ENCODE measurements around the gene ITPR1. TPM values are rescaled to one million over a fixed set of nuclear protein-coding genes. Genes with fewer than 3 reads are reported as not detected.

Gene ITPR1
- total and polyA plus RNA-seq, 8 donors = 34.8 to 57.3 (median 42.0) TPM

DNA sequence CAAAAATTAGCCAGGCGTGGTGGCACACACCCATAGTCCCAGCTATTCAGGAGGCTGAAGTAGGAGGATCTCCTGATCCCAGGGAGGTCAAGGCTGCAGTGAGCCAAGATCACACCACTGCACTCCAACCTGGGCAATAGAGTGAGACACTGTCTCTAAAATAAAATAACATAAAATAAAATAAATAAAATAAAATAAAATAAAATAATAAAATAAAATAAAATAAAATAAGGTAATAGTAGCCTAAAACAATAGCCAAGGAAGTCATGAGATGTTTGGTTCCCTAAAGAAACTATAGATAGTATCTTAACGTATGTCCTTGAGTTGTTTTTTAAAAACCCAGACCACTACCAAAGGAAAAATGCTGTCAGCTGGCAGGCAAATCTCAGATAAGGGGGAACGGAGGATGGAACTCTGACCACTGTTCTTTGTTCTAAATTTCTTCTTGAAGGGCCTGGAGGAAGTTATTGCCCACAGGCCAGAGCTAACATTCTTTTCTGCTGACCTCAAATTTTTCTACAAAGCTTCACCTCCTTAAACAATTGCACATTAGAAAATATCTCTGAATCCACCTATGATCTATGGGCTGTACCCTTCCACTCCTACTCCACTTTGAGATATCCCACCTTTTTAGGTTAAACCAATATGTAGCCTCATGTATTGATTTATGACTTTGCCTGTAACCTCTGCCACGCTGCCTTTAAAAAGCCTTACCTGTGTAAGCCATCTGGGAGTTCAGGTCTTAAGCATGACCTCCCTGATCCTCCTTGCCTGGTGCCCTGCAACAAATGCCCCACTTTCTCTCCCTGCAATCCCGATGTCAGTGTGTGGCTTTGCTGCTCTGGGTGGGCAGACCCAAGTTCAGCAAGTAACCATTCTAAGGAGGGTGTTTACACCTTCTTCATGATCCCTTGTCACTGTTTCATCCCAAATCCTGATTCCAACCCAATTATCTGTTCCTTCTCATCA, 359.9 kb downstream of the ITPR1 start:
- DNase-seq = no peak
- H3K36me3 ChIP-seq = no peaks in the 10 kb centered on the region
- no peaks in the 10 kb centered on the region for H3K27me3 ChIP-seq
- intact Hi-C loops (cut with DNase I) = no loop called here
- ATAC-seq = no peak
- H3K27ac ChIP-seq = no peak overlapping the region
- no peak overlapping the region for H3K4me3 ChIP-seq
- TF ChIP-seq, protein P1, sequence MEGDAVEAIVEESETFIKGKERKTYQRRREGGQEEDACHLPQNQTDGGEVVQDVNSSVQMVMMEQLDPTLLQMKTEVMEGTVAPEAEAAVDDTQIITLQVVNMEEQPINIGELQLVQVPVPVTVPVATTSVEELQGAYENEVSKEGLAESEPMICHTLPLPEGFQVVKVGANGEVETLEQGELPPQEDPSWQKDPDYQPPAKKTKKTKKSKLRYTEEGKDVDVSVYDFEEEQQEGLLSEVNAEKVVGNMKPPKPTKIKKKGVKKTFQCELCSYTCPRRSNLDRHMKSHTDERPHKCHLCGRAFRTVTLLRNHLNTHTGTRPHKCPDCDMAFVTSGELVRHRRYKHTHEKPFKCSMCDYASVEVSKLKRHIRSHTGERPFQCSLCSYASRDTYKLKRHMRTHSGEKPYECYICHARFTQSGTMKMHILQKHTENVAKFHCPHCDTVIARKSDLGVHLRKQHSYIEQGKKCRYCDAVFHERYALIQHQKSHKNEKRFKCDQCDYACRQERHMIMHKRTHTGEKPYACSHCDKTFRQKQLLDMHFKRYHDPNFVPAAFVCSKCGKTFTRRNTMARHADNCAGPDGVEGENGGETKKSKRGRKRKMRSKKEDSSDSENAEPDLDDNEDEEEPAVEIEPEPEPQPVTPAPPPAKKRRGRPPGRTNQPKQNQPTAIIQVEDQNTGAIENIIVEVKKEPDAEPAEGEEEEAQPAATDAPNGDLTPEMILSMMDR (IDR thresholded peaks at IDR 0.05) = no peak
- H3K9me3 ChIP-seq = no peaks in the 10 kb centered on the region
- peaks cover 0 to 7% of the 10 kb centered on the region in 2 donors for H3K4me1 ChIP-seq

DNA sequence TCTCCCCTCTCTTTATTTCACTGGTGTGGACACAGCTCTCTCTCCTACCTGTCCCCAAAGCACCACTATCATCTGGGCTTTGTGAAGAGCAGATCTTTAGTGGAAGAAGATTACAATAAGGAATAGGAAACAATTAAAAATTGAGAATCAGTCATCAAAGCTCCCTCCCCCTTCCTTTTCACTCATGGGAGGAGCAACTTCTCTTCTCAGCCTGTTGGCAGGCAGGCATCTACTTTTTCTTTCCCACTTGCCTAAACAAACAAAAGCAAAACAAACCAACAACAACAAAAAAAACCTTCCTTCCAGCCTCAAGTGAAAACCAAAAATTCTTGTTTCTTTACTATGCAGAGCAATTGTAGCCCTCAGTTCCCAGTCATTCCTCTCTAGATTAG, 360.6 kb downstream of the ITPR1 start:
- intact Hi-C loops (cut with DNase I) = no loop called here
- H3K36me3 ChIP-seq = no peaks in the 10 kb centered on the region
- H3K27ac ChIP-seq = no peak overlapping the region
- peaks cover 0 to 7% of the 10 kb centered on the region in 2 donors for H3K4me1 ChIP-seq
- no peak for ATAC-seq
- H3K9me3 ChIP-seq = no peaks in the 10 kb centered on the region
- TF ChIP-seq, protein P1 (IDR thresholded peaks at IDR 0.05) = no peak
- no peaks in the 10 kb centered on the region for H3K27me3 ChIP-seq
- no peak for DNase-seq
- H3K4me3 ChIP-seq = no peak overlapping the region

DNA sequence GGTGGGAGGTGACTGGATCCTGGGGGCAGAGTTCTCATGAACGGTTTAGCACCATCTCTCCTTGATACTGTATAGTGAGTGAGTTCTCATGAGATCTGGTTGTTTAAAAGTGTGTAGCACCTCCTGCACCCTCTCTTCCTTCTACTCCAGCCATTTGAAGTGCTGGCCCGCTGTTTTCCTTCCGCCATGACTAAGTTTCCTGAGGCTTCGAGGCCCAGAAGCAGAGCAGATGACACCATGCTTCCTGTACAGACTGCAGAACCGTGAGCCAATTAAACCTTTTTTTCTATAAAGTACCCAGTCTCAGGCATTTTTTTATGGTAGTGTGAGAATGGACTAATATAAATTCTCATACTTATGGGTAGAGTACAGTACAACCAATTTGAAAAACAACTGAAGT, 362.5 kb downstream of the ITPR1 start:
- Histone ChIP-seq H3K9me3 (peaks cover 0 to 5% of the 10 kb centered on the region in 2 donors), H3K27me3 (no peaks in the 10 kb centered on the region), H3K27ac (peak overlapping the region in 1 of 2 donors; percentile 51), H3K4me1 (peaks cover 0 to 7% of the 10 kb centered on the region in 2 donors), H3K36me3 (no peaks in the 10 kb centered on the region), H3K4me3 (no peak overlapping the region)
- TF ChIP-seq, protein P1 (IDR thresholded peaks at IDR 0.05) = no peak
- intact Hi-C loops (cut with DNase I) = no loop called here
- ATAC-seq (peak; percentile 16), DNase-seq (no peak)

DNA sequence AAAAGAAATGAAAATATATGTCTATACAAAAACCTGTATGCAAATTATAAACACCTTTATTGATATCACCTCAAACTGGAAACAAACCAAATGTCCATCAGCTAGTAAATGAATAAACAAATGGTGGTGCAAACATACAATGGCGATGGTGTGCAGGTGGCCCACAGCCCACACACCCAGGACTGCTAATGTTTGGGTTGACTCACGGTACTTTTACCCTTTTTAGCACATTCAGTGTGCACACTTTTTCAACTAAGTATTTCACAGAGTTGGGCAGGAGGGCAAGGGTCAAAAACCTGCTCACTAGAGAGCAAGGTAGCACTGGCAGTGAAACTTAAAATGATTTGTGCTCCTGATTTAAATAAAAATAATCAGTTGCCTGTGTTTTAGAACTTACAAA, 363.0 kb downstream of the ITPR1 start:
- ATAC-seq = no peak
- Histone ChIP-seq H3K27ac (peak overlapping the region in 1 of 2 donors; percentile 51), H3K36me3 (no peaks in the 10 kb centered on the region), H3K4me1 (peaks cover 0 to 7% of the 10 kb centered on the region in 2 donors), H3K27me3 (no peaks in the 10 kb centered on the region), H3K9me3 (peaks cover 0 to 10% of the 10 kb centered on the region in 2 donors), H3K4me3 (no peak overlapping the region)
- intact Hi-C loops (cut with DNase I) = no loop called here
- no peak for DNase-seq
- TF ChIP-seq, protein P1 (IDR thresholded peaks at IDR 0.05) = no peak

DNA sequence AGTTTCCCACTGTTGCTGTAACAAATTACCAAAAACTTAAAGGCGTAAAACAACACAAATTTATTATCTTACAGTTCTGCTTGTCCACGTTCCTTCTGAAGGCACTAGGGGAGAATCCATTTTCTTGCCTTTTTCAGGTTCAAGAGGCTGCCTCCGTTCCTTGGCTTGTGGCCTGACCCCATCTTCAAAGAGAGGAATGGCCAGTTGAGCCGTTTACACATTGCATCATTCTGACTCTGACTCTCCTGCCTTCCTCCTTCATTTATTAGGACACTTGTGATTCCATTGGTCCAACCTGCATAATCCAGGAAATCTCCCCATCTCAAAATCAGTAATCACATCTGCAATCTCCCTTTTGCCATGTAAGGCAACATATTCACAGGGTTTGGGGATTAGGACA, 363.4 kb downstream of the ITPR1 start:
- TF ChIP-seq, protein P1 (IDR thresholded peaks at IDR 0.05) = no peak
- intact Hi-C loops (cut with DNase I) = no loop called here
- H3K4me1 ChIP-seq = peaks cover 0 to 7% of the 10 kb centered on the region in 2 donors
- no peaks in the 10 kb centered on the region for H3K27me3 ChIP-seq
- no peaks in the 10 kb centered on the region for H3K36me3 ChIP-seq
- no peak overlapping the region for H3K27ac ChIP-seq
- ATAC-seq (no peak), DNase-seq (no peak)
- no peak overlapping the region for H3K4me3 ChIP-seq
- peaks cover 0 to 14% of the 10 kb centered on the region in 2 donors for H3K9me3 ChIP-seq

Measured in left lung (tissue), 10 donors.